GM12874 (cell line): ENCODE data around the gene ADCY10.

ENCODE experiments used
- CTCF ChIP-seq: IDR thresholded peaks from 2 replicates; pipeline ENCODE4 v1.5.1; 2011; ENCODE audit warnings: low read depth, mild to moderate bottlenecking, control low read depth, low read length, moderate library complexity; ENCODE audit not compliant: insufficient read depth

Gene ADCY10

DNA sequence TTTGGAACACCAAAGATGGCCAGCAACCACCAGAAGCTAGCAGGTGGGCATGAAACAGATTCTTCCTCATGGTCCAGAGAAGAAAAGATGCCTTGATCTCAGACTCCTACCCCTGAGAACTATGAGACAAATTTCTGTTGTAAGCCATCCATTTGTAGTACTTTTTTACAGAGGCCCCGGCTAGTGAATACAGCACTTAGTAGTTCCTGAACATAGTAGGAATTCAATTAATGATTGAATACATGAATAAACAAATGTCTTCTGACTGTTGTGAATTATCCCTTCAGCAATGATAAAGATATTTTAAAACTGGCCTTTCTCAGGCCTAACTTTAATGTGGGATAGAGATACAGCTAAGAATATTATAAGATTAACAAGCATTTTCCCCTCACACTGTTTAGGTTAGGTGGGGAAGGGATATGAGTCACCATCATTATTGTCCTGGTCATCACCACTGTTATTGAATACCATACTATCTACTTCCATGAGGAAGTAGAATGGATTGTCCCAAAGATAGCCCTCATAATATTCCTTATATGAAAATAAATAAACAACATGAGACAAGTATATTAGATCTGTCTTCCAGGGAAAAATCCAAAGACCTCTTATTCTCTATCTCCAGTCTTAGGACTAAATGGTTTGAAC is 51.4 kb downstream of the ADCY10 start:
- TF ChIP-seq CTCF, result no peak

- TF ChIP-seq CTCF, result no peak
These were observed 52.1 kb downstream of the ADCY10 start for GRCh38 chr1:167861664-167862381.

DNA sequence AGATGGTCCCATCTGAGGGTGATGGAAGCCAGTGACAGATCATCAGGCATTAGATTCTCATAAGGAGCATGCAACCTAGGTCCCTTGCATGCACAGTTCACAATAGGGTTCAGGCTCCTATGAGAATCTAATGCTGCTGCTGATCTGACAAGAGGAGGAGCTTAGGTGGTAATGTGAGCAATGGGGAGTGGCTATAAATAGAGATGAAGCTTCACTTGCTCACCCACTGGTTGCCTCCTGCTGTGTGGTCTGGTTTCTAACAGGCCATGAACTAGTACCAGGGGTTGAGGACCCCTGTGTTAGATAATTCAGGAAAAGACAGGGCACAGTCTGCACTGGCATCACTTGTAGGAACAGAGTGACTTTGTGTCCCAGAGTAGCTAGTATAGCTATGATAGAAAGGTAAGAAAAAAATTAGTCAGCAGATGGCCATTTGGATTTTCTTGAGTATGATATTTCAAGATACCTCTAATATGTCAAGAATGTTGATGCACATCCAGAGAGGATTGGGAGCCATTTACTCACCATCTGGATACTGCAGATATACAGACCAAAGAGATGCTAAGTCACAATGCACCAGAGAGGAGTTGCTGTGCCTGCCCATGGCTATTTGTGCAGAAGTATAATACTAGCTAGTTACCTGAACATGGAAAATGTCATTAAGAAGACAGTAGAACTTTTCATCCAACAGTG is 53.6 kb downstream of the ADCY10 start:
- TF ChIP-seq CTCF, result no peak

DNA sequence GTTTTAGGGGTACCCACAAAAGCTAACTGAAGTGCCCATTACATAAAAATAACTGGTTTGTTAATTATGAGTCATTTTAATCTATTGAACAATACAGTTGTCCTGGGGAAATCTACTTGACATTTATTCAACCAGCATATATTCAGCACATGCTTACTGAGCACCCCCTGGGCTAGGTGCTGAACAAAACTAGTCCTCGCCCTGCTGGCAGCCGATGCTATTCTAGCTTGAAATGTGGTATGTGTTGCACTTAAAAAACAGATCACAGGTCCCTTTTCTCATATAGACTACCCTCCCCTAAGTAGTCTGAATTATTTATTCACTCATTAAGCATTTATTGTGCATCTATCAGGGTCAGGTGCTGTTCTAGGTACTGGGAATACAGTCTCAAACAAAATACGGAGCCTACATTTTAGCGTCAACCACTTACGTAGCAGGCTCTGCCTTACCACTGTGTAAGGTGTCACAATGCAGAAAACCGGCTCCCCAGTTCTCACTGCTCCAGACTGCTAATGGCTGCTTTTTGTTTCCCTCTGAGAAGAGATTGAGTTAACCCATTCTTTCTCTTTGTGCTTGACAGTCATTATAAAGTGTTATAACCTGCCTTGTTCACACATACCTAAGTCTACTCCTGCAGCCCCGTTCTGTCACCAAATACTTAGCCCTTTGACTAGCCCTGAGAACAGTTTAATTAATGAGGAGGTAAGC is 57.1 kb downstream of the ADCY10 start:
- TF ChIP-seq CTCF, result no peak

DNA sequence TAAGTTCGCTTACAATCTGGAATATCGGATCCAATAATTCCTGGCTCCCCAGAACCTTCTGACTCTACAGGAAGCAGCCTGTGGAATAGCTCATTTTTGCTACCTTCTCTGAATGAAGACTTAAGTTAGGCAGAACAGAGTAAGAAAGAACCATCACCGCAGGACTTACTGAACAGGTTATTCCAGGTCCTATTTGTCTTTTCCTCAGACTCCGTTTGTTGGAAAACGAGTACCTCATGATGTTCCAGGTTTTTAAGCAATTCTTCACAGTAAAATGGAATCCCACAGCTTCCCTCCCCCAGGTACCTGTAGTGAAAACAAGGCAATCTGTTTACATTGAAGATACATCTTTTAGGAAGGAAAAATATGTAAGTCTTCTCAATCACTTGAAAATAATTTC is 59.8 kb downstream of the ADCY10 start:
- TF ChIP-seq CTCF, result no peak

DNA sequence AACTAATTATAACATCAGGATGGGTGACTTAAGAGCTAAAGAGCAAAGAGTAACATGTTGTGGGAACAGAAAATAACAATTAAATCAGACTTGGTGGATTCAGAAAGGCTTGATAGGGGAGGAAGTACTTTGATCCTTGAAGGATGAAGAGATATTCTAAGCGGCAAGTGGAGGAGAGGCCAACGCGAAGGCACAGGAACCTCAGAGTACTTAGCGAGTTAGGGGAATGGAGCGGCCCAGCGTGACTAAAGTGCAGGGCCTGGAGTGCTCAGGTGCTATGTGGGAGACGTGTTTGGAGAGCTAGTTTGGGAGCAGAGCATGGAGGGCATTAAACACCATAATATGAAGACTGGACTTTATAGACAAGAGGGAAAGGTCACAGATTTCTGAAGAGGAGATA is 64.3 kb downstream of the ADCY10 start:
- no peak for TF ChIP-seq CTCF

DNA sequence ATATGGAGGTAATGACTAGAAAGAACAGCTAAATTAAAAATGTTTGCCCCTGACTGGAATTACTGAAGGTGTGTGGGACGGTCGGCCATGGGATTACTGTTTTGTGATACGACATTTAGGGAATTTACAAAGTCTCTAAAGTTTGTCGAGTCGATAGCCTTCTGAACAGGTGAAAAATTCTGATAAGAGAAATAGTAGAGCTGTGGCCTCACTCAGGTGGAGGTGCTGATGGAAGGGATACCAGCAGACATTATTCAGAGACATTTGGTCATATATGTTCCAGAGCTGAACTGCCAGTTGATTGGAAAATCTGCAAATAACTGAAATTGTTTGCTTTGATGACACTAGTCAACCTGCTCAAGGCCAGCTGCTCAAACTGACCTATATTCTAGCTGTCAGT is 71.1 kb downstream of the ADCY10 start:
- TF ChIP-seq CTCF, result no peak
